K562 (cell line): ENCODE results near the gene MB21D2. TPM values are rescaled to one million over a fixed set of nuclear protein-coding genes. Genes with fewer than 3 reads are reported as not detected.

Experiments used
- ATAC-seq: fragments of 200-7000 bp; cut with Tn5 transposase; 3 replicates; pipeline ENCODE4 v1.9.1; 2020; ENCODE audit warnings: moderate library complexity
- BruUV-seq: library from RNA; stranded (reverse); fragments of 400-500 nt; replicated peaks from 2 replicates; lab custom pipeline; 2021; lab: Mats Ljungman, UMichigan
- CTCF ChIA-PET: fragments of 300-600 bp; formaldehyde crosslinking; extraction: SDS; loops from one replicate; lab custom pipeline; 2021; ENCODE audit warnings: low intra/inter-chr PET ratio; lab: Yijun Ruan, JAX
- POLR2A ChIA-PET: fragments of 300-600, 350-650 bp; sonication (Branson Sonifier 250); formaldehyde crosslinking; extraction: SDS; loops from one replicate; lab custom pipeline; 2021; ENCODE audit warnings: antibody characterized with exemption, inconsistent platforms; lab: Yijun Ruan, JAX
- DNase-seq, 4 experiments: peaks; one replicate each; pipeline versions ENCODE4 v3.0.0 to v3.0.0-alpha.2; 2011 to 2018; ENCODE audit warnings: low spot score in 3 of 4, mixed read lengths in 3 of 4; ENCODE audit errors: extremely low read depth in 1 of 4
- FAIRE-seq: peaks from 2 replicates; lab custom pipeline; 2011; peaks lifted over from hg19 to GRCh38; lab: Jason Lieb, UNC
- H2AFZ ChIP-seq: 2 replicates; pipeline ENCODE4 v1.6.0; 2011; ENCODE audit warnings: low read depth, low read length, control low read depth, inconsistent platforms
- H3K27ac ChIP-seq: fragments of 200-600 bp; 3 replicates; pipeline ENCODE4 v1.8.0; 2011; ENCODE audit warnings: low read depth, mild to moderate bottlenecking, control low read depth, inconsistent platforms, low read length, moderate library complexity, mixed read lengths; ENCODE audit errors: extremely low read depth
- H3K27me3 ChIP-seq, 2 experiments: fragments of 300-600 bp in 1 of 2; 2 replicates in 1 of 2; 3 replicates in 1 of 2; pipeline versions ENCODE4 v1.6.0 to v1.8.0; 2011; ENCODE audit warnings: inconsistent platforms in 2 of 2, low read length in 2 of 2, mild to moderate bottlenecking in 1 of 2, mixed read lengths in 1 of 2, moderate library complexity in 1 of 2; ENCODE audit not compliant: control insufficient read depth in 2 of 2, insufficient read depth in 2 of 2
- H3K36me3 ChIP-seq: fragments of 300-600 bp; 3 replicates; pipeline ENCODE4 v1.8.0; 2011; ENCODE audit warnings: mild to moderate bottlenecking, low read length, inconsistent platforms; ENCODE audit not compliant: control insufficient read depth, insufficient read depth
- H3K4me1 ChIP-seq, 2 experiments: fragments of 200-600 bp in 1 of 2; replicated peaks in 1 of 2; 2 replicates in 1 of 2; 3 replicates in 1 of 2; pipeline versions ENCODE4 v1.5.1 to v1.8.0; 2011; ENCODE audit warnings: inconsistent platforms in 2 of 2, low read length in 2 of 2, mild to moderate bottlenecking in 1 of 2, mixed read lengths in 1 of 2, moderate library complexity in 1 of 2; ENCODE audit not compliant: control insufficient read depth in 2 of 2, insufficient read depth in 2 of 2
- H3K4me2 ChIP-seq: 2 replicates; pipeline ENCODE4 v1.6.1; 2011; ENCODE audit warnings: low read length, control low read depth, inconsistent platforms, mixed read lengths; ENCODE audit not compliant: insufficient read depth
- H3K4me3 ChIP-seq: fragments of 200-600 bp; sonication (generic), shearing (Covaris generic); 2 replicates; pipeline ENCODE4 v1.5.1; 2016; ENCODE audit warnings: control low read depth, inconsistent platforms
- H3K79me2 ChIP-seq: fragments of 200-600 bp; 3 replicates; pipeline ENCODE4 v1.8.0; 2011; ENCODE audit warnings: low read length, inconsistent platforms; ENCODE audit not compliant: control insufficient read depth, insufficient read depth
- H3K9ac ChIP-seq, 2 experiments: 2 replicates each; pipeline versions ENCODE4 v1.6.0 to v1.6.1; 2011; ENCODE audit warnings: low read depth in 2 of 2, low read length in 2 of 2, control low read depth in 1 of 2, inconsistent platforms in 1 of 2, mild to moderate bottlenecking in 1 of 2, mixed read lengths in 1 of 2; ENCODE audit not compliant: insufficient read depth in 1 of 2
- H3K9me1 ChIP-seq: one replicate; pipeline ENCODE4 v1.6.0; 2011; ENCODE audit warnings: inconsistent platforms, mild to moderate bottlenecking, low read length, moderate library complexity; ENCODE audit not compliant: control insufficient read depth, insufficient read depth
- H3K9me3 ChIP-seq: replicated peaks from 2 replicates; pipeline ENCODE4 v1.5.1; 2011; ENCODE audit warnings: low read depth, low read length, inconsistent platforms; ENCODE audit not compliant: control insufficient read depth, insufficient read depth
- H4K20me1 ChIP-seq: replicated peaks from 2 replicates; pipeline ENCODE4 v1.6.1; 2011; ENCODE audit warnings: low read length, inconsistent platforms, mixed read lengths; ENCODE audit not compliant: control insufficient read depth, insufficient read depth
- CAMTA2 ChIP-seq: fragments of 250-450 bp; sonication (Bioruptor Pico); conservative IDR thresholded peaks from 2 replicates; pipeline ENCODE4 v1.5.1; 2022
- CBFA2T2 ChIP-seq: fragments of 450-650 bp; conservative IDR thresholded peaks from 2 replicates; pipeline ENCODE4 v1.6.1; 2017; ENCODE audit warnings: mild to moderate bottlenecking
- FOS ChIP-seq: IDR thresholded peaks from 3 replicates; pipeline ENCODE4 v1.6.1; 2011; ENCODE audit not compliant: insufficient read length; ENCODE audit errors: extremely low read depth
- LCOR ChIP-seq: sonication (generic); formaldehyde crosslinking; IDR thresholded peaks from 2 replicates; pipeline ENCODE4 v1.8.0; 2022; ENCODE audit warnings: mild to moderate bottlenecking, missing genetic modification reagents
- MYBL2 ChIP-seq, 2 experiments: fragments of 450-650 bp in 1 of 2; sonication (generic) in 1 of 2; formaldehyde crosslinking in 1 of 2; IDR thresholded peaks; 2 replicates each; pipeline versions ENCODE4 v1.6.1 to v1.8.1; 2017 to 2022; ENCODE audit warnings: borderline replicate concordance in 1 of 2, inconsistent platforms in 1 of 2, low read depth in 1 of 2, mild to moderate bottlenecking in 1 of 2, missing genetic modification reagents in 1 of 2, moderate library complexity in 1 of 2
- POLR2A ChIP-seq: fragments of 450-650 bp; conservative IDR thresholded peaks from 2 replicates; pipeline ENCODE4 v1.6.1; 2016
- RBBP5 ChIP-seq: fragments of 200-600 bp; sonication (generic); IDR thresholded peaks from 2 replicates; pipeline ENCODE4 v1.6.1; 2012; ENCODE audit warnings: borderline replicate concordance, mild to moderate bottlenecking, low read length, control low read depth, inconsistent platforms; ENCODE audit not compliant: insufficient read depth, poor library complexity, severe bottlenecking
- SMARCB1 ChIP-seq: IDR thresholded peaks from 2 replicates; pipeline ENCODE4 v1.6.1; 2011; ENCODE audit warnings: improper control_type of control experiment, low read depth; ENCODE audit not compliant: insufficient read length
- WGBS: fragments of 100-300 bp; shearing (Covaris generic); methylation state at CpG from one replicate; pipeline ENCODE4 v1.1.6; 2016; ENCODE audit warnings: low coverage, mixed read lengths; ENCODE audit not compliant: insufficient coverage; ENCODE audit errors: missing lambda C conversion rate; 5-methylcytosine and 5-hydroxymethylcytosine counted together
- in situ Hi-C: fragments of 300-500 bp; cut with MboI; formaldehyde crosslinking; loops from 4 replicates; pipeline ENCODE4 v1.15.0; 2018; ENCODE audit warnings: inconsistent platforms, mixed read lengths
- intact Hi-C: fragments of 100-400 bp; cut with micrococcal nuclease; formaldehyde crosslinking; loops from 2 replicates; pipeline ENCODE4 v1.14.2; 2022
- polyA plus RNA-seq, 8 experiments: library from polyadenylated mRNA; depleted of rRNA in 4 of 8; stranded (reverse) in 5 of 8; unstranded in 3 of 8; fragments of >200 nt; fragmentation: Nextera tagmentation in 2 of 8; fragmentation: Illumina TruSeq in 1 of 8; extraction: Ambion mirVana in 2 of 8; extraction: Trizol in 1 of 8; gene quantifications; 2 replicates each; pipeline versions ENCODE4 v1.2.1 to v1.2.3, GENCODE V29; 2011 to 2014; ENCODE audit warnings: inconsistent platforms in 1 of 8, missing spikeins in 1 of 8
- total RNA-seq, 7 experiments: library from RNA; depleted of rRNA in 6 of 7; stranded (reverse); fragments of >200 nt in 6 of 7; fragmentation: Illumina TruSeq in 2 of 7; extraction: Trizol in 2 of 7; gene quantifications; 2 replicates each; pipeline versions ENCODE4 v1.2.1 to v1.2.3, GENCODE V29; 2011 to 2021; ENCODE audit warnings: low replicate concordance in 1 of 7
- TF ChIP-seq, protein P1 (sequence below), 2 experiments: fragments of 450-650 bp; IDR thresholded peaks; 2 replicates each; pipeline ENCODE4 v1.6.1; 2016; ENCODE audit warnings: mild to moderate bottlenecking in 2 of 2, borderline replicate concordance in 1 of 2, low read depth in 1 of 2, moderate library complexity in 1 of 2
- TF ChIP-seq, protein P2 (sequence below), 2 experiments: fragments of 450-650 bp; IDR thresholded peaks; 2 replicates each; pipeline ENCODE4 v1.6.1; 2016
- TF ChIP-seq, protein P3 (sequence below): sonication (generic); formaldehyde crosslinking; IDR thresholded peaks from 2 replicates; pipeline ENCODE4 v1.8.0; 2022; ENCODE audit warnings: mild to moderate bottlenecking, missing genetic modification reagents

The MB21D2 gene
- total and polyA plus RNA-seq, 9 of the 15 experiments (the other 6 are each of a cell fraction or from before 2014, with no cell fraction given), result 0.01 TPM; not detected in 8

DNA sequence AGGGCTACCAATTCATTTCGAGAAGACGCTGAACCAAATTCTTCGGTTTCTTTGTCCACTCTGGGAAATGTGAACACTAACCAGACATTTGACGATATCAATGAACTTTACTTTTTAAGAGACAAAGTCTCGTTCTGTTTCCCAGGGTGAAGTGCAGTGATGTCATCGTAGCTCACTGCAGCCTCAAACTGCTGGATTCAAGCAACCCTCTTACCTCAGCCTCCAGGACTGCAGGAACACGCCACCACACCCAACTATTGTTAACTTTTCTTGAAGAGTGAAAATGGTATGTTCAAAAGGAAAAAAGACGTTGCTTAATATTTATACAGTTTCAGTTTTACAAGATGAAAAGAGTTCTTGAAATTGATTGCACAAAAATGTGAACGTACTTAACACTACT is 30.6 kb downstream of the MB21D2 start:
- Histone ChIP-seq H3K27me3 (no peaks in the 10 kb centered on the region; a peak in 1 of 5 replicates), H3K4me3 (no peak overlapping the region), H3K4me2 (no peak overlapping the region), H4K20me1 (no peaks in the 10 kb centered on the region), H3K4me1 (no peaks in the 10 kb centered on the region), H3K36me3 (no peaks in the 10 kb centered on the region), H2AFZ (no peak overlapping the region), H3K27ac (no peak overlapping the region), H3K9me3 (no peaks in the 10 kb centered on the region), H3K9me1 (no peaks in the 10 kb centered on the region), H3K9ac (no peak overlapping the region), H3K79me2 (no peaks in the 10 kb centered on the region)
- no peak for ATAC-seq
- WGBS, result 0% methylated on average over 9 of the region's 9 CpGs
- FAIRE-seq, result no peak
- POLR2A ChIA-PET, result interaction anchor here (0.5 kb wide), 1 partner anchor 25 kb away, joined by 3 read pairs; no protein-coding TSS in a partner anchor
- BruUV-seq, result no TSS peak
- no peak for DNase-seq
- in situ Hi-C loops (no loop called here), intact Hi-C loops (no loop called here)
- CTCF ChIA-PET, result no interaction called here
- TF ChIP-seq POLR2A (no peak), MYBL2 (IDR thresholded peaks at IDR 0.05; ENCODE audit: low read depth) (no peak), MYBL2 (CRISPR knock-in tag; IDR thresholded peaks at IDR 0.05; ENCODE audit: borderline replicate concordance) (no peak), CBFA2T2 (no peak), SMARCB1 (no peak), RBBP5 (no peak), LCOR (CRISPR knock-in tag) (no peak), FOS (no peak), CAMTA2 (no peak)
- TF ChIP-seq, protein P1, sequence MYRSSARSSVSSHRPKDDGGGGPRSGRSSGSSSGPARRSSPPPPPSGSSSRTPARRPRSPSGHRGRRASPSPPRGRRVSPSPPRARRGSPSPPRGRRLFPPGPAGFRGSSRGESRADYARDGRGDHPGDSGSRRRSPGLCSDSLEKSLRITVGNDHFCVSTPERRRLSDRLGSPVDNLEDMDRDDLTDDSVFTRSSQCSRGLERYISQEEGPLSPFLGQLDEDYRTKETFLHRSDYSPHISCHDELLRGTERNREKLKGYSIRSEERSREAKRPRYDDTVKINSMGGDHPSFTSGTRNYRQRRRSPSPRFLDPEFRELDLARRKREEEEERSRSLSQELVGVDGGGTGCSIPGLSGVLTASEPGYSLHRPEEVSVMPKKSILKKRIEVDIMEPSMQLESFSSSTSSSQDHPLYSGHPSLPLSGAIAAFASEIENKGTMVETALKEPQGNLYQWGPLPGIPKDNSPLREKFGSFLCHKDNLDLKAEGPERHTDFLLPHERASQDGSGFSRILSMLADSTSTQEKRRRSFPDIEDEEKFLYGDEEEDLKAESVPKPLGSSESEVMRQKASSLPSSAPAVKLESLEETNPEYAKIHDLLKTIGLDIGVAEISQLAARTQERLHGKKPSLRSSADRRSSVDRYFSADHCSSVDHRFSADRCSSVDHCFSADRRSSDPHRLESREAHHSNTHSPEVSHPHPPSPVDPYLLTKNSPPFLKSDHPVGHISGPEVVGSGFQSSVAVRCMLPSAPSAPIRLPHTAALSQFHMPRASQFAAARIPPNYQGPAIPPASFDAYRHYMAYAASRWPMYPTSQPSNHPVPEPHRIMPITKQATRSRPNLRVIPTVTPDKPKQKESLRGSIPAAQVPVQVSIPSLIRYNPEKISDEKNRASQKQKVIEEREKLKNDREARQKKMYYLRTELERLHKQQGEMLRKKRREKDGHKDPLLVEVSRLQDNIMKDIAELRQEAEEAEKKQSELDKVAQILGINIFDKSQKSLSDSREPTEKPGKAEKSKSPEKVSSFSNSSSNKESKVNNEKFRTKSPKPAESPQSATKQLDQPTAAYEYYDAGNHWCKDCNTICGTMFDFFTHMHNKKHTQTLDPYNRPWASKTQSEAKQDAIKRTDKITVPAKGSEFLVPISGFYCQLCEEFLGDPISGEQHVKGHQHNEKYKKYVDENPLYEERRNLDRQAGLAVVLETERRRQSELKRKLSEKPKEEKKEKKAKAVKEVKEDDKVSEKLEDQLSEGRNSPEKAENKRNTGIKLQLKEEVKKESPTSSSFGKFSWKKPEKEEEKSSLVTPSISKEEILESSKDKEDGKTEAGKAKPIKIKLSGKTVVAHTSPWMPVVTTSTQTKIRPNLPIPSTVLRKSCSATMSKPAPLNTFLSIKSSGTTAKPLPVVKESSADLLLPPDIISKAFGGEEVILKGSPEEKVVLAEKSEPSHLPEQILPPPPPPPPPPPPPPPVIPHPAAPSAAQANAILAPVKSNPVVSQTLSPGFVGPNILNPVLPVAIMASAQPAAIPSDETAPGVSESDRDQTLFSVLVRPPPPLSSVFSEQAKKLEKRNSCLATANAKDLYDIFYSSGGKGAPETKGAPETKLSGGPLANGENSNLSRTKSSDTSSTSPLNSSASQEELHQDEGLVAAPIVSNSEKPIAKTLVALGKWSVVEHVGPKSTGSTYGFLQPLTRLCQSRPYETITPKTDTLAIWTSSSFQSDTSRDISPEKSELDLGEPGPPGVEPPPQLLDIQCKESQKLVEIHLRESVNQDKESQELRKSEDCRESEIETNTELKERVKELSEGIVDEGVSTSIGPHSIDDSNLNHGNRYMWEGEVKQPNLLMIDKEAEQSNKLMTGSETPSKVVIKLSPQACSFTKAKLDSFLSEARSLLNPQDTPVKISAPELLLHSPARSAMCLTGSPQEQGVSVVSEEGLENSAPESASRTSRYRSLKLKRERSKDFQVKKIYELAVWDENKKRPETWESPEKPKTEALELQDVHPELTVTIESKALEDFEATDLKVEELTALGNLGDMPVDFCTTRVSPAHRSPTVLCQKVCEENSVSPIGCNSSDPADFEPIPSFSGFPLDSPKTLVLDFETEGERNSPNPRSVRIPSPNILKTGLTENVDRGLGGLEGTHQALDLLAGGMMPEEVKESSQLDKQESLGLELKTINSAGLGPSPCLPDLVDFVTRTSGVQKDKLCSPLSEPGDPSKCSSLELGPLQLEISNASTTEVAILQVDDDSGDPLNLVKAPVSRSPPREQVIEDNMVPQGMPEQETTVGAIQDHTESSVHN (IDR thresholded peaks at IDR 0.05; ENCODE audit: borderline replicate concordance in 1 of 2, low read depth in 1 of 2), result no peak
- TF ChIP-seq, protein P2, sequence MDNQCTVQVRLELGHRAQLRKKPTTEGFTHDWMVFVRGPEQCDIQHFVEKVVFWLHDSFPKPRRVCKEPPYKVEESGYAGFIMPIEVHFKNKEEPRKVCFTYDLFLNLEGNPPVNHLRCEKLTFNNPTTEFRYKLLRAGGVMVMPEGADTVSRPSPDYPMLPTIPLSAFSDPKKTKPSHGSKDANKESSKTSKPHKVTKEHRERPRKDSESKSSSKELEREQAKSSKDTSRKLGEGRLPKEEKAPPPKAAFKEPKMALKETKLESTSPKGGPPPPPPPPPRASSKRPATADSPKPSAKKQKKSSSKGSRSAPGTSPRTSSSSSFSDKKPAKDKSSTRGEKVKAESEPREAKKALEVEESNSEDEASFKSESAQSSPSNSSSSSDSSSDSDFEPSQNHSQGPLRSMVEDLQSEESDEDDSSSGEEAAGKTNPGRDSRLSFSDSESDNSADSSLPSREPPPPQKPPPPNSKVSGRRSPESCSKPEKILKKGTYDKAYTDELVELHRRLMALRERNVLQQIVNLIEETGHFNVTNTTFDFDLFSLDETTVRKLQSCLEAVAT (IDR thresholded peaks at IDR 0.05), result no peak
- TF ChIP-seq, protein P3, sequence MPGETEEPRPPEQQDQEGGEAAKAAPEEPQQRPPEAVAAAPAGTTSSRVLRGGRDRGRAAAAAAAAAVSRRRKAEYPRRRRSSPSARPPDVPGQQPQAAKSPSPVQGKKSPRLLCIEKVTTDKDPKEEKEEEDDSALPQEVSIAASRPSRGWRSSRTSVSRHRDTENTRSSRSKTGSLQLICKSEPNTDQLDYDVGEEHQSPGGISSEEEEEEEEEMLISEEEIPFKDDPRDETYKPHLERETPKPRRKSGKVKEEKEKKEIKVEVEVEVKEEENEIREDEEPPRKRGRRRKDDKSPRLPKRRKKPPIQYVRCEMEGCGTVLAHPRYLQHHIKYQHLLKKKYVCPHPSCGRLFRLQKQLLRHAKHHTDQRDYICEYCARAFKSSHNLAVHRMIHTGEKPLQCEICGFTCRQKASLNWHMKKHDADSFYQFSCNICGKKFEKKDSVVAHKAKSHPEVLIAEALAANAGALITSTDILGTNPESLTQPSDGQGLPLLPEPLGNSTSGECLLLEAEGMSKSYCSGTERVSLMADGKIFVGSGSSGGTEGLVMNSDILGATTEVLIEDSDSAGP (CRISPR knock-in tag), result no peak
